Measurements from ENCODE around the gene ASTL.

DNA sequence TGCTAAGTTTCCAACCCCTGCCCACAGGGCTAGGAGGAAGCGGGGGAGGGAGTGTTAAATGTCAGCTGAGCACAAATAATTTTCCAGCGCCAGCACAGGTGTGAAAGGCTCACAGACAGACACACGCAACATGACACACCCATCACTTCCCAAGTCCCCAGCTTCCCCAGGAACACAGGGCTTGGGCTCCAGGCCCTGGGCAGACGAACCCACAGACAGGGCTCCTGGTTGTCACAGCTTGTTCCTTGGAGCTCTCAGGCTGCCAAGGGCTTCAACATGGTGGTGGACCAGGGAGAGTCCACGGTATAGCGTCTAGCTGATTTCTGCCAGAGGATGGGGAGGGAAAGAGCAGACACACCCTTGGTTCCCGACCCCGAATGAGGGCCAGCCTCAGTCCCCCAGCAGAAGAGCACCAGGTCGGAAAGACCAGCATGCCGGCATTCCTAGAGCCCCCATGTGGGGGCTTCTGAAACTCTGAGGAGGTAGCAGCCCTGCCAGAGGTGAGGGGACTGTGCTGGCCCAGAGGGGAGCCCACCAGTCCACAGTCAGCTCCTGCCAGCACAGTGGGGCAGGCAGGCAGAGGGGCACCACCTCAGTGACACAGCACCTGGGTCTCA lies 5.0 kb upstream of the ASTL start:
- no peak for TF ChIP-seq EGR1 (IDR thresholded peaks at IDR 0.05; ENCODE audit: low read depth)
- no peak for TF ChIP-seq CTCF (IDR thresholded peaks at IDR 0.05 in 2 of 3, conservative IDR thresholded peaks at IDR 0.05 in 1 of 3; ENCODE audit: borderline replicate concordance in 1 of 3, insufficient read depth in 1 of 3, low read depth in 2 of 3, low read length in 2 of 3)
- no peak for TF ChIP-seq POLR2A (IDR thresholded peaks at IDR 0.05; ENCODE audit: borderline replicate concordance, extremely low read depth, insufficient read depth, insufficient read length)
- no peak for TF ChIP-seq SIN3A (IDR thresholded peaks at IDR 0.05; ENCODE audit: low read depth)
- no peak for TF ChIP-seq ZNF274 (IDR thresholded peaks at IDR 0.05; ENCODE audit: low read depth, low read length)
- no peak for TF ChIP-seq REST (IDR thresholded peaks at IDR 0.05; ENCODE audit: low read depth)
- TF ChIP-seq RAD21 (IDR thresholded peaks at IDR 0.05; ENCODE audit: low read depth): no peak
- no peak for TF ChIP-seq TCF7L2 (IDR thresholded peaks at IDR 0.05; ENCODE audit: borderline replicate concordance, extremely low read depth, insufficient read depth, insufficient read length)
- no peak for TF ChIP-seq ZFX (IDR thresholded peaks at IDR 0.05)
- no peak for TF ChIP-seq POLR2AphosphoS5 (IDR thresholded peaks at IDR 0.05; ENCODE audit: low read depth, low read length)
- no peak for TF ChIP-seq JUND (IDR thresholded peaks at IDR 0.05)
- no peak for TF ChIP-seq EZH2phosphoT487 (IDR thresholded peaks at IDR 0.05; ENCODE audit: borderline replicate concordance)
- no peak for TF ChIP-seq CEBPB (IDR thresholded peaks at IDR 0.05; ENCODE audit: low read depth)
- no peak for TF ChIP-seq EZH2 (IDR thresholded peaks at IDR 0.05)
